K562 (cell line): ENCODE data around the gene DRAXIN. TPM values are rescaled to one million over a fixed set of nuclear protein-coding genes. Genes with fewer than 3 reads are reported as not detected.

ENCODE experiments used
- DACH1 ChIP-seq: fragments of 450-650 bp; IDR thresholded peaks from 2 replicates; pipeline ENCODE4 v1.6.1; 2018; ENCODE audit not compliant: partially characterized antibody
- EGR1 ChIP-seq: fragments of 450-650 bp; conservative IDR thresholded peaks from 2 replicates; pipeline ENCODE4 v1.6.1; 2017; ENCODE audit warnings: mild to moderate bottlenecking
- FOXP1 ChIP-seq: sonication (generic); formaldehyde crosslinking; IDR thresholded peaks from 2 replicates; pipeline ENCODE4 v1.8.0; 2022; ENCODE audit warnings: mild to moderate bottlenecking, missing genetic modification reagents
- GTF2F1 ChIP-seq: IDR thresholded peaks from 2 replicates; pipeline ENCODE4 v1.6.1; 2011; ENCODE audit warnings: low read depth, low read length, improper control_type of control experiment
- LEF1 ChIP-seq: fragments of 450-650 bp; IDR thresholded peaks from 2 replicates; pipeline ENCODE4 v1.6.1; 2016; ENCODE audit warnings: mild to moderate bottlenecking
- PPARD ChIP-seq: fragments of 250-450 bp; sonication (Bioruptor Pico); IDR thresholded peaks from 2 replicates; pipeline ENCODE4 v1.8.0; 2022; ENCODE audit warnings: inconsistent platforms, mild to moderate bottlenecking, moderate library complexity
- SMARCB1 ChIP-seq: IDR thresholded peaks from 2 replicates; pipeline ENCODE4 v1.6.1; 2011; ENCODE audit warnings: improper control_type of control experiment, low read depth; ENCODE audit not compliant: insufficient read length
- TAF15 ChIP-seq: fragments of 200-400 bp; formaldehyde crosslinking; IDR thresholded peaks from 2 replicates; pipeline ENCODE4 v1.6.1; 2017; ENCODE audit warnings: mild to moderate bottlenecking, low read depth, low read length, moderate library complexity
- ZNF140 ChIP-seq: fragments of 250-450 bp; sonication (Bioruptor Pico); IDR thresholded peaks from 2 replicates; pipeline ENCODE4 v1.8.0; 2021; ENCODE audit warnings: moderate library complexity, mild to moderate bottlenecking, inconsistent platforms
- ZNF197 ChIP-seq: fragments of 200-800 bp; sonication (Bioruptor generic); IDR thresholded peaks from 2 replicates; pipeline ENCODE4 v1.6.1; 2016; ENCODE audit warnings: low read depth, missing genetic modification characterization, missing compliant biosample characterization
- ZNF316 ChIP-seq: fragments of 450-650 bp; IDR thresholded peaks from 2 replicates; pipeline ENCODE4 v1.6.1; 2016
- ZNF324 ChIP-seq: fragments of 250-450 bp; sonication (Bioruptor Pico); IDR thresholded peaks from 2 replicates; pipeline ENCODE4 v1.4.0; 2020; ENCODE audit warnings: mild to moderate bottlenecking
- ZNF589 ChIP-seq: fragments of 200-800 bp; sonication (Bioruptor generic); IDR thresholded peaks from 2 replicates; pipeline ENCODE4 v1.6.1; 2016; ENCODE audit warnings: low read depth, missing genetic modification characterization, missing compliant biosample characterization
- polyA plus RNA-seq, 8 experiments: library from polyadenylated mRNA; depleted of rRNA in 4 of 8; stranded (reverse) in 5 of 8; unstranded in 3 of 8; fragments of >200 nt; fragmentation: Nextera tagmentation in 2 of 8; fragmentation: Illumina TruSeq in 1 of 8; extraction: Ambion mirVana in 2 of 8; extraction: Trizol in 1 of 8; gene quantifications; 2 replicates each; pipeline versions ENCODE4 v1.2.1 to v1.2.3, GENCODE V29; 2011 to 2014; ENCODE audit warnings: inconsistent platforms in 1 of 8, missing spikeins in 1 of 8
- total RNA-seq, 7 experiments: library from RNA; depleted of rRNA in 6 of 7; stranded (reverse); fragments of >200 nt in 6 of 7; fragmentation: Illumina TruSeq in 2 of 7; extraction: Trizol in 2 of 7; gene quantifications; 2 replicates each; pipeline versions ENCODE4 v1.2.1 to v1.2.3, GENCODE V29; 2011 to 2021; ENCODE audit warnings: low replicate concordance in 1 of 7
- TF ChIP-seq, protein P1 (sequence below): IDR thresholded peaks from 3 replicates; pipeline ENCODE4 v1.6.1; 2011; ENCODE audit warnings: borderline replicate concordance, mild to moderate bottlenecking, moderate library complexity; ENCODE audit not compliant: insufficient read length; ENCODE audit errors: extremely low read depth
- TF ChIP-seq, protein P2 (sequence below): fragments of 450-650 bp; formaldehyde crosslinking; IDR thresholded peaks from 2 replicates; pipeline ENCODE4 v1.4.0; 2020; ENCODE audit warnings: mild to moderate bottlenecking, moderate library complexity
- TF ChIP-seq, protein P3 (sequence below): fragments of 250-450 bp; sonication (Bioruptor Pico); IDR thresholded peaks from 2 replicates; pipeline ENCODE4 v1.4.0; 2020; ENCODE audit warnings: mild to moderate bottlenecking, moderate library complexity

DRAXIN gene
- total and polyA plus RNA-seq, 9 of the 15 experiments (the other 6 are each of a cell fraction or from before 2014, with no cell fraction given), result 0.01 to 0.04 (median 0.01) TPM; not detected in 6

DNA sequence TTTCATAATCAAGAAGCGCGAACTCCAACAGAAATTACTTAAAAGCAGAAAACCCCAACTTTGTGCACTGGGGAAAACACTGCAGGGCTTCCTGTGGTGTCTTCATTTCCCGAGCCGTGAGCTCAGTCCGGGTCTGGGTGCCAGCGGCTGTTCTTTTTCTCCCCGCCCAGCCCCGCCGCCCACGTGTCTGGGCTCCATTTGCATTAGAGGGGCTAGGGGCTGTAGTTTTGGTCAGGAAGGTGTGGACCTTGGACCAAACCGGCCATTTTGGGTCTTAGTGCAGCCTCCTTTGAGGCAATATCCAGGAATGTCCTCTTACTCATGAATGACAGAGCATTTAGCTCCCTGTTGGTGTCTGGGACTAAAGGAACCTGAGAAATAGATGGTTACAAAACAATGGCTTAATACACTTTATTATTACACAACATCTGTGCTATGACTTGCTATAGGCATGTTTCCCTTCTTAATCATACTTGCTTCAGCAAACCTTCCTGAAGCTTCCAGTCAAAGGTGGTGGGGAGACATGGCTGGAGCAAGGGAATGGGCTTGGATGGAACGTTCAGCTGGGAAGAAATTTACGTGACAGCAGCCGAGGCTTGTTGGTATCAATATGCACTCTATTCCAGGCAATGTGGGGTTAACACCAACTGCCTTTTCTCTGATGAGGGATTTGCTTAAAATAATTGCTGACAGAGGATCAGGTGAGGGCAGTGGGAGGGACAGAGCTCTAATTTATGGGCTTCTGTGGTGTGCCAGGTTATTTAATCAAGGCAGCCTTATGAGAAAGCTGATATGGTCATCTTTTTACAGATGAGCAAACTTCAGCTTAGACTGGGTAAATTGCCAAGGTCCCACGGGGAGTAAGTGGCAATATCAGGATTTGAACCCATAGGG is 45.5 kb downstream of the DRAXIN start (continued):
- TF ChIP-seq ZNF197 (CRISPR knock-in tag) (no peak), EGR1 (peak; percentile 71), ZNF324 (CRISPR knock-in tag) (no peak), ZNF589 (no peak), TAF15 (no peak), GTF2F1 (no peak), FOXP1 (CRISPR knock-in tag) (0 out of 2 replicates have a peak, but pooled peaks have one; percentile 26), DACH1 (peak; percentile 29), PPARD (no peak), ZNF316 (peak; percentile 64), ZNF140 (no peak), SMARCB1 (no peak), LEF1 (0 out of 2 replicates have a peak, but pooled peaks have one; percentile 17)
- TF ChIP-seq, protein P1, sequence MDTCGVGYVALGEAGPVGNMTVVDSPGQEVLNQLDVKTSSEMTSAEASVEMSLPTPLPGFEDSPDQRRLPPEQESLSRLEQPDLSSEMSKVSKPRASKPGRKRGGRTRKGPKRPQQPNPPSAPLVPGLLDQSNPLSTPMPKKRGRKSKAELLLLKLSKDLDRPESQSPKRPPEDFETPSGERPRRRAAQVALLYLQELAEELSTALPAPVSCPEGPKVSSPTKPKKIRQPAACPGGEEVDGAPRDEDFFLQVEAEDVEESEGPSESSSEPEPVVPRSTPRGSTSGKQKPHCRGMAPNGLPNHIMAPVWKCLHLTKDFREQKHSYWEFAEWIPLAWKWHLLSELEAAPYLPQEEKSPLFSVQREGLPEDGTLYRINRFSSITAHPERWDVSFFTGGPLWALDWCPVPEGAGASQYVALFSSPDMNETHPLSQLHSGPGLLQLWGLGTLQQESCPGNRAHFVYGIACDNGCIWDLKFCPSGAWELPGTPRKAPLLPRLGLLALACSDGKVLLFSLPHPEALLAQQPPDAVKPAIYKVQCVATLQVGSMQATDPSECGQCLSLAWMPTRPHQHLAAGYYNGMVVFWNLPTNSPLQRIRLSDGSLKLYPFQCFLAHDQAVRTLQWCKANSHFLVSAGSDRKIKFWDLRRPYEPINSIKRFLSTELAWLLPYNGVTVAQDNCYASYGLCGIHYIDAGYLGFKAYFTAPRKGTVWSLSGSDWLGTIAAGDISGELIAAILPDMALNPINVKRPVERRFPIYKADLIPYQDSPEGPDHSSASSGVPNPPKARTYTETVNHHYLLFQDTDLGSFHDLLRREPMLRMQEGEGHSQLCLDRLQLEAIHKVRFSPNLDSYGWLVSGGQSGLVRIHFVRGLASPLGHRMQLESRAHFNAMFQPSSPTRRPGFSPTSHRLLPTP, result no peak
- TF ChIP-seq, protein P2, sequence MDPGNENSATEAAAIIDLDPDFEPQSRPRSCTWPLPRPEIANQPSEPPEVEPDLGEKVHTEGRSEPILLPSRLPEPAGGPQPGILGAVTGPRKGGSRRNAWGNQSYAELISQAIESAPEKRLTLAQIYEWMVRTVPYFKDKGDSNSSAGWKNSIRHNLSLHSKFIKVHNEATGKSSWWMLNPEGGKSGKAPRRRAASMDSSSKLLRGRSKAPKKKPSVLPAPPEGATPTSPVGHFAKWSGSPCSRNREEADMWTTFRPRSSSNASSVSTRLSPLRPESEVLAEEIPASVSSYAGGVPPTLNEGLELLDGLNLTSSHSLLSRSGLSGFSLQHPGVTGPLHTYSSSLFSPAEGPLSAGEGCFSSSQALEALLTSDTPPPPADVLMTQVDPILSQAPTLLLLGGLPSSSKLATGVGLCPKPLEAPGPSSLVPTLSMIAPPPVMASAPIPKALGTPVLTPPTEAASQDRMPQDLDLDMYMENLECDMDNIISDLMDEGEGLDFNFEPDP (CRISPR knock-in tag), result no peak
- TF ChIP-seq, protein P3, sequence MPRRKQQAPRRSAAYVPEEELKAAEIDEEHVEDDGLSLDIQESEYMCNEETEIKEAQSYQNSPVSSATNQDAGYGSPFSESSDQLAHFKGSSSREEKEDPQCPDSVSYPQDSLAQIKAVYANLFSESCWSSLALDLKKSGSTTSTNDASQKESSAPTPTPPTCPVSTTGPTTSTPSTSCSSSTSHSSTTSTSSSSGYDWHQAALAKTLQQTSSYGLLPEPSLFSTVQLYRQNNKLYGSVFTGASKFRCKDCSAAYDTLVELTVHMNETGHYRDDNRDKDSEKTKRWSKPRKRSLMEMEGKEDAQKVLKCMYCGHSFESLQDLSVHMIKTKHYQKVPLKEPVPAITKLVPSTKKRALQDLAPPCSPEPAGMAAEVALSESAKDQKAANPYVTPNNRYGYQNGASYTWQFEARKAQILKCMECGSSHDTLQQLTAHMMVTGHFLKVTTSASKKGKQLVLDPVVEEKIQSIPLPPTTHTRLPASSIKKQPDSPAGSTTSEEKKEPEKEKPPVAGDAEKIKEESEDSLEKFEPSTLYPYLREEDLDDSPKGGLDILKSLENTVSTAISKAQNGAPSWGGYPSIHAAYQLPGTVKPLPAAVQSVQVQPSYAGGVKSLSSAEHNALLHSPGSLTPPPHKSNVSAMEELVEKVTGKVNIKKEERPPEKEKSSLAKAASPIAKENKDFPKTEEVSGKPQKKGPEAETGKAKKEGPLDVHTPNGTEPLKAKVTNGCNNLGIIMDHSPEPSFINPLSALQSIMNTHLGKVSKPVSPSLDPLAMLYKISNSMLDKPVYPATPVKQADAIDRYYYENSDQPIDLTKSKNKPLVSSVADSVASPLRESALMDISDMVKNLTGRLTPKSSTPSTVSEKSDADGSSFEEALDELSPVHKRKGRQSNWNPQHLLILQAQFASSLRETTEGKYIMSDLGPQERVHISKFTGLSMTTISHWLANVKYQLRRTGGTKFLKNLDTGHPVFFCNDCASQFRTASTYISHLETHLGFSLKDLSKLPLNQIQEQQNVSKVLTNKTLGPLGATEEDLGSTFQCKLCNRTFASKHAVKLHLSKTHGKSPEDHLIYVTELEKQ (CRISPR knock-in tag), result no peak
